H1 (cell line): Measurements from ENCODE around the gene PNRC1. TPM values are rescaled to one million over a fixed set of nuclear protein-coding genes. Genes with fewer than 3 reads are reported as not detected.

ENCODE experiments used
- CTCF ChIA-PET: fragments of 300-600 bp; sonication (Branson Sonifier 250); formaldehyde crosslinking; loops from one replicate; lab custom pipeline; 2021; ENCODE audit not compliant: partially characterized antibody; lab: Charles Lee
- POLR2A ChIA-PET: fragments of 300-600 bp; sonication (Branson Sonifier 250); formaldehyde crosslinking; loops from one replicate; lab custom pipeline; 2021; ENCODE audit warnings: inconsistent platforms; ENCODE audit not compliant: partially characterized antibody; lab: Charles Lee
- DNase-seq, 2 experiments: peaks; one replicate each; pipeline versions ENCODE4 v3.0.0 to v3.0.0-alpha.2; 2010 to 2022; ENCODE audit warnings: low spot score in 2 of 2, low read depth in 1 of 2, mixed read lengths in 1 of 2
- FAIRE-seq: peaks from 2 replicates; lab custom pipeline; 2011; peaks lifted over from hg19 to GRCh38; lab: Jason Lieb, UNC
- H2AFZ ChIP-seq: 2 replicates; pipeline ENCODE4 v1.8.1; 2012; ENCODE audit warnings: low read length, inconsistent platforms
- H2AK5ac ChIP-seq: 2 replicates; pipeline ENCODE4 v1.6.1; 2013; ENCODE audit warnings: low read depth, low read length
- H2BK120ac ChIP-seq: replicated peaks from 2 replicates; pipeline ENCODE3; 2013; ENCODE audit warnings: low read depth, low read length, inconsistent platforms
- H2BK12ac ChIP-seq: 2 replicates; pipeline ENCODE4 v1.6.1; 2013; ENCODE audit warnings: low read depth, low read length
- H2BK15ac ChIP-seq: 2 replicates; pipeline ENCODE4 v1.6.1; 2013; ENCODE audit warnings: low read length
- H2BK20ac ChIP-seq: 2 replicates; pipeline ENCODE4 v1.6.1; 2013; ENCODE audit warnings: low read length
- H2BK5ac ChIP-seq: 2 replicates; pipeline ENCODE4 v1.6.1; 2013; ENCODE audit warnings: low read depth, low read length
- H3K14ac ChIP-seq: 2 replicates; pipeline ENCODE4 v1.6.1; 2013; ENCODE audit warnings: inconsistent platforms; ENCODE audit not compliant: insufficient read length
- H3K18ac ChIP-seq: 2 replicates; pipeline ENCODE4 v1.6.1; 2013; ENCODE audit warnings: low read length; ENCODE audit errors: extremely low read depth
- H3K23ac ChIP-seq: 2 replicates; pipeline ENCODE4 v1.6.1; 2013; ENCODE audit warnings: inconsistent platforms; ENCODE audit not compliant: insufficient read length
- H3K23me2 ChIP-seq: 2 replicates; pipeline ENCODE4 v1.6.1; 2013; ENCODE audit warnings: low read depth, low read length
- H3K27ac ChIP-seq: 2 replicates; pipeline ENCODE4 v1.6.1; 2011; ENCODE audit warnings: low read depth, low read length, inconsistent platforms
- H3K27me3 ChIP-seq, 4 experiments: replicated peaks in 1 of 4; 1 replicate in 1 of 4; 2 replicates in 3 of 4; pipeline versions ENCODE4 v1.6.1 to v1.8.1; 2011 to 2013; ENCODE audit warnings: low read length in 3 of 4, mild to moderate bottlenecking in 3 of 4, inconsistent platforms in 2 of 4, mixed read lengths in 2 of 4, moderate library complexity in 1 of 4; ENCODE audit not compliant: control insufficient read depth in 3 of 4, insufficient read depth in 3 of 4; ENCODE audit errors: extremely low read depth in 1 of 4
- H3K36me3 ChIP-seq, 4 experiments: 2 replicates each; pipeline versions ENCODE4 v1.6.1 to v1.8.1; 2011 to 2013; ENCODE audit warnings: mild to moderate bottlenecking in 4 of 4, low read length in 3 of 4, moderate library complexity in 2 of 4, control low read depth in 1 of 4, inconsistent platforms in 1 of 4; ENCODE audit not compliant: insufficient read depth in 4 of 4, control insufficient read depth in 2 of 4
- H3K4ac ChIP-seq: replicated peaks from 2 replicates; pipeline ENCODE3; 2013; ENCODE audit warnings: low read length, low read depth, mixed read lengths, inconsistent platforms; ENCODE audit not compliant: insufficient read length
- H3K4me1 ChIP-seq, 4 experiments: replicated peaks in 1 of 4; 1 replicate in 1 of 4; 2 replicates in 3 of 4; pipeline versions ENCODE4 v1.6.1 to v1.8.1; 2011 to 2013; ENCODE audit warnings: low read length in 3 of 4, inconsistent platforms in 2 of 4, mixed read lengths in 1 of 4; ENCODE audit not compliant: insufficient read depth in 4 of 4, control insufficient read depth in 3 of 4
- H3K4me2 ChIP-seq, 2 experiments: 2 replicates each; pipeline versions ENCODE4 v1.6.1 to v1.8.1; 2011 to 2013; ENCODE audit warnings: low read depth in 2 of 2, low read length in 2 of 2, control low read depth in 1 of 2, inconsistent platforms in 1 of 2, mild to moderate bottlenecking in 1 of 2; ENCODE audit not compliant: insufficient read depth in 1 of 2
- H3K4me3 ChIP-seq, 4 experiments: fragments of 200-600, 300-600 bp in 1 of 4; sonication (generic), shearing (Covaris generic), sonication (Bioruptor Twin) in 1 of 4; 2 replicates each; pipeline versions ENCODE4 v1.5.1 to v1.8.1; 2011 to 2016; ENCODE audit warnings: low read length in 4 of 4, low read depth in 3 of 4, control low read depth in 2 of 4, inconsistent platforms in 2 of 4, mild to moderate bottlenecking in 2 of 4, mixed read lengths in 1 of 4, moderate library complexity in 1 of 4; ENCODE audit not compliant: insufficient read depth in 2 of 4; ENCODE audit errors: extremely low read depth in 1 of 4
- H3K56ac ChIP-seq: replicated peaks from 2 replicates; pipeline ENCODE3; 2013; ENCODE audit warnings: low read depth, mild to moderate bottlenecking, mixed read lengths, low read length, inconsistent platforms; ENCODE audit not compliant: insufficient read length
- H3K79me1 ChIP-seq: 2 replicates; pipeline ENCODE4 v1.6.1; 2013; ENCODE audit warnings: low read depth, low read length, control low read depth
- H3K79me2 ChIP-seq, 2 experiments: 2 replicates each; pipeline versions ENCODE4 v1.6.1 to v1.8.1; 2012 to 2013; ENCODE audit warnings: low read length in 2 of 2, mild to moderate bottlenecking in 2 of 2, inconsistent platforms in 1 of 2; ENCODE audit not compliant: insufficient read depth in 2 of 2, control insufficient read depth in 1 of 2
- H3K9ac ChIP-seq, 4 experiments: replicated peaks in 1 of 4; 1 replicate in 1 of 4; 2 replicates in 3 of 4; pipeline versions ENCODE4 v1.6.1 to v1.8.1; 2011 to 2013; ENCODE audit warnings: low read depth in 3 of 4, low read length in 3 of 4, control low read depth in 2 of 4, mild to moderate bottlenecking in 2 of 4, moderate library complexity in 2 of 4, inconsistent platforms in 1 of 4; ENCODE audit errors: extremely low read depth in 1 of 4
- H3K9me3 ChIP-seq, 2 experiments: 2 replicates each; pipeline versions ENCODE4 v1.6.1 to v1.8.1; 2012 to 2013; ENCODE audit warnings: mild to moderate bottlenecking in 2 of 2, moderate library complexity in 2 of 2, control low read depth in 1 of 2, inconsistent platforms in 1 of 2, low read depth in 1 of 2, low read length in 1 of 2, mixed read lengths in 1 of 2; ENCODE audit not compliant: insufficient read depth in 2 of 2
- H4K20me1 ChIP-seq, 2 experiments: replicated peaks in 1 of 2; 2 replicates each; pipeline versions ENCODE3 to v1.8.1; 2011 to 2013; ENCODE audit warnings: inconsistent platforms in 2 of 2, low read length in 2 of 2, mild to moderate bottlenecking in 1 of 2; ENCODE audit not compliant: insufficient read depth in 2 of 2, control insufficient read depth in 1 of 2
- H4K5ac ChIP-seq: 2 replicates; pipeline ENCODE4 v1.6.1; 2013; ENCODE audit warnings: low read length, low read depth, mixed read lengths, inconsistent platforms; ENCODE audit not compliant: insufficient read length
- H4K8ac ChIP-seq: 2 replicates; pipeline ENCODE4 v1.8.0; 2013; ENCODE audit warnings: mild to moderate bottlenecking, moderate library complexity, low read length, inconsistent platforms; ENCODE audit not compliant: insufficient read depth; ENCODE audit errors: extremely low read depth
- H4K91ac ChIP-seq: replicated peaks from 2 replicates; pipeline ENCODE3; 2013; ENCODE audit warnings: low read length, mixed read lengths, inconsistent platforms; ENCODE audit not compliant: insufficient read length
- ATF2 ChIP-seq: IDR thresholded peaks from 2 replicates; pipeline ENCODE4 v1.6.1; 2012; ENCODE audit warnings: low read length, inconsistent platforms
- CHD1 ChIP-seq: IDR thresholded peaks from 2 replicates; pipeline ENCODE4 v1.6.1; 2012; ENCODE audit warnings: low read depth, low read length, improper control_type of control experiment
- CTBP2 ChIP-seq: IDR thresholded peaks from 2 replicates; pipeline ENCODE4 v1.7.0; 2011; ENCODE audit warnings: borderline replicate concordance, mild to moderate bottlenecking, moderate library complexity, mixed read lengths, low read length; ENCODE audit not compliant: insufficient read depth, insufficient read length
- HDAC2 ChIP-seq, 2 experiments: fragments of 300-600 bp in 1 of 2; sonication (generic) in 1 of 2; IDR thresholded peaks; 2 replicates each; pipeline ENCODE4 v1.6.1; 2011 to 2012; ENCODE audit warnings: low read depth in 2 of 2, low read length in 2 of 2, mild to moderate bottlenecking in 2 of 2, moderate library complexity in 2 of 2, borderline replicate concordance in 1 of 2, inconsistent platforms in 1 of 2
- KDM4A ChIP-seq: IDR thresholded peaks from one replicate; pipeline ENCODE4 v1.7.1; 2012; ENCODE audit warnings: low read depth, mild to moderate bottlenecking, moderate library complexity, low read length, inconsistent platforms; ENCODE audit not compliant: severe bottlenecking
- MAFK ChIP-seq: IDR thresholded peaks from 2 replicates; pipeline ENCODE4 v1.6.1; 2012; ENCODE audit warnings: low read depth, mild to moderate bottlenecking, improper control_type of control experiment, low read length
- RXRA ChIP-seq: IDR thresholded peaks from 2 replicates; pipeline ENCODE4 v1.6.1; 2011; ENCODE audit warnings: low read depth, mild to moderate bottlenecking, low read length, moderate library complexity; ENCODE audit not compliant: insufficient read depth
- SAP30 ChIP-seq: fragments of 300-600 bp; sonication (generic); IDR thresholded peaks from 2 replicates; pipeline ENCODE4 v1.7.1; 2012; ENCODE audit warnings: low read length, moderate library complexity, mild to moderate bottlenecking, inconsistent platforms; ENCODE audit not compliant: insufficient read depth, insufficient replicate concordance
- SIRT6 ChIP-seq: IDR thresholded peaks from one replicate; pipeline ENCODE4 v1.7.1; 2012; ENCODE audit warnings: low read length, inconsistent platforms
- TCF12 ChIP-seq: IDR thresholded peaks from 2 replicates; pipeline ENCODE4 v1.6.1; 2011; ENCODE audit warnings: low read depth, mild to moderate bottlenecking, low read length
- USF2 ChIP-seq: IDR thresholded peaks from 2 replicates; pipeline ENCODE4 v1.6.1; 2011; ENCODE audit warnings: low read length, improper control_type of control experiment
- ZNF274 ChIP-seq: IDR thresholded peaks from 2 replicates; pipeline ENCODE4 v1.7.0; 2012; ENCODE audit warnings: low read length, borderline replicate concordance; ENCODE audit errors: extremely low read depth
- polyA plus RNA-seq, 7 experiments: library from polyadenylated mRNA; depleted of rRNA in 3 of 7; stranded (reverse) in 5 of 7; unstranded in 2 of 7; fragments of >200 nt in 5 of 7; fragments of 200-250 nt in 2 of 7; gene quantifications; 1 replicate in 5 of 7; 2 replicates in 1 of 7; 4 replicates in 1 of 7; pipeline versions ENCODE4 v1.2.1 to v1.2.3, GENCODE V29; 2011 to 2013; ENCODE audit warnings: missing spikeins in 2 of 7, mixed read lengths in 2 of 7
- total RNA-seq: library from RNA; stranded (reverse); fragmentation: NEBNext Ultra II Directional; extraction: Animal tissue kit (Norgen Biotek cat#: 25700); gene quantifications from 2 replicates; pipeline ENCODE4 v1.2.1, GENCODE V29; 2021

PNRC1 gene
- total and polyA plus RNA-seq, 2 of the 8 experiments (the other 6 are each of a cell fraction or from before 2014, with no cell fraction given): 6.3 to 48.5 TPM

- no peak overlapping the region for H3K4me2 ChIP-seq
- no peak overlapping the region for H3K18ac ChIP-seq
- no peaks in the 10 kb centered on the region for H3K9me3 ChIP-seq
- H3K36me3 ChIP-seq: no peaks in the 10 kb centered on the region
- no peaks in the 10 kb centered on the region for H3K23me2 ChIP-seq
- H4K5ac ChIP-seq: no peak overlapping the region
- H2BK15ac ChIP-seq: no peak overlapping the region
- no peak overlapping the region for H2BK12ac ChIP-seq
- no peak for DNase-seq
- no peaks in the 10 kb centered on the region for H3K79me2 ChIP-seq
- no peak overlapping the region for H3K27ac ChIP-seq
- no peak overlapping the region for H4K91ac ChIP-seq
- no peak for FAIRE-seq
- no peak overlapping the region for H3K14ac ChIP-seq
- no peak overlapping the region for H2AK5ac ChIP-seq
- POLR2A ChIA-PET: interaction anchor here (2.7 to 2.8 kb wide), 2 partner anchors 9 to 12 kb away, joined by 7 to 11 read pairs; partner anchors contain the start of gene PNRC1
- no peak overlapping the region for H3K9ac ChIP-seq
- no peak overlapping the region for H3K4ac ChIP-seq
- no peak overlapping the region for H3K23ac ChIP-seq
- H3K27me3 ChIP-seq: no peaks in the 10 kb centered on the region
- H3K79me1 ChIP-seq: no peaks in the 10 kb centered on the region
- no peaks in the 10 kb centered on the region for H4K20me1 ChIP-seq
- no peak overlapping the region for H3K56ac ChIP-seq
- no peak overlapping the region for H2BK20ac ChIP-seq
- H3K4me1 ChIP-seq: no peaks in the 10 kb centered on the region
- H3K4me3 ChIP-seq: no peak overlapping the region
- CTCF ChIA-PET: interaction anchor here (2.5 kb wide), 1 partner anchor 88 kb away, joined by 10 read pairs; no protein-coding TSS in a partner anchor
- H2AFZ ChIP-seq: no peak overlapping the region
- no peak overlapping the region for H4K8ac ChIP-seq
- no peak overlapping the region for H2BK5ac ChIP-seq
- no peak overlapping the region for H2BK120ac ChIP-seq
- TF ChIP-seq CTBP2 (no peak), SAP30 (no peak), SIRT6 (no peak), USF2 (no peak), KDM4A (no peak), CHD1 (no peak), TCF12 (no peak), ZNF274 (no peak), ATF2 (no peak), HDAC2 (IDR thresholded peaks at IDR 0.05; ENCODE audit: borderline replicate concordance in 1 of 2, low read depth in 2 of 2, low read length in 2 of 2) (no peak), RXRA (no peak), MAFK (no peak)
These were observed 9.5 kb upstream of the PNRC1 start for GRCh38 chr6:89071036-89071435.
